ENCODE results near the gene HSF5. TPM values are rescaled to one million over a fixed set of nuclear protein-coding genes. Genes with fewer than 3 reads are reported as not detected.

HSF5 gene
- polyA plus RNA-seq, 3 donors = 0.07 TPM; not detected in 2

- no peak for TF ChIP-seq CTCF (IDR thresholded peaks at IDR 0.05)
Measured at GRCh38 chr17:58413684-58414083, 74.5 kb downstream of the HSF5 start.

GRCh38 chr17:58412961-58413586, 75.1 kb downstream of the HSF5 start:
- intact Hi-C loops (cut with micrococcal nuclease) = no loop called here
- no peak overlapping the region for H3K27ac Mint-ChIP-seq
- H3K79me2 ChIP-seq (ENCODE audit: insufficient read depth, low read length) = no peaks in the 10 kb centered on the region

More at GRCh38 chr17:58413684-58414083, 74.5 kb downstream of the HSF5 start:
- Histone ChIP-seq H2AFZ (ENCODE audit: insufficient read depth, low read depth, low read length, poor library complexity, severe bottlenecking) (no peak overlapping the region), H3K27ac (ENCODE audit: low read depth in 1 of 2, low read length in 2 of 2) (no peak overlapping the region), H3K79me2 (ENCODE audit: insufficient read depth, low read length) (no peaks in the 10 kb centered on the region), H3K9ac (ENCODE audit: insufficient read depth, low read length, poor library complexity, severe bottlenecking) (no peak overlapping the region), H3K27me3 (ENCODE audit: control insufficient read depth in 2 of 2, insufficient read depth in 2 of 2, low read length in 2 of 2) (no peaks in the 10 kb centered on the region), H3K36me3 (replicated peaks in 1 of 2; ENCODE audit: control insufficient read depth in 1 of 2, insufficient read depth in 2 of 2, low read length in 2 of 2) (no peaks in the 10 kb centered on the region), H3K9me3 (replicated peaks in 1 of 2; ENCODE audit: control insufficient read depth in 1 of 2, insufficient read depth in 1 of 2, low read length in 2 of 2) (no peaks in the 10 kb centered on the region), H3K4me2 (replicated peaks; ENCODE audit: extremely low read depth, low read length, poor library complexity, severe bottlenecking) (no peak overlapping the region), H3K4me1 (ENCODE audit: control insufficient read depth in 1 of 2, insufficient read depth in 2 of 2, low read length in 2 of 2) (peaks cover 4 to 6% of the 10 kb centered on the region in 2 donors), H3K4me3 (replicated peaks in 1 of 3; ENCODE audit: low read depth in 2 of 3, low read length in 3 of 3) (no peak overlapping the region), H4K20me1 (ENCODE audit: insufficient read depth, low read length) (no peaks in the 10 kb centered on the region)
- peaks cover 7% of the 10 kb centered on the region for H3K4me1 Mint-ChIP-seq
- intact Hi-C loops (cut with micrococcal nuclease) = no loop called here
- H3K27me3 Mint-ChIP-seq (ENCODE audit: low read depth in 3 of 3) = peaks cover 4 to 7% (median 5%) of the 10 kb centered on the region in 3 donors
- H3K27ac Mint-ChIP-seq = no peak overlapping the region
- H3K36me3 Mint-ChIP-seq = no peaks in the 10 kb centered on the region
- no peak for DNase-seq
- no peak overlapping the region for H3K4me3 Mint-ChIP-seq
- H3K9me3 Mint-ChIP-seq = no peaks in the 10 kb centered on the region
- 85% methylated on average over 2 of the region's 2 CpGs for WGBS (ENCODE audit: insufficient coverage)

More at GRCh38 chr17:58412961-58413586, 75.1 kb downstream of the HSF5 start:
- no peaks in the 10 kb centered on the region for H3K36me3 Mint-ChIP-seq
- no CpG with 5 or more reads among the region's 3 CpGs for WGBS (ENCODE audit: insufficient coverage)
- Histone ChIP-seq H3K27ac (ENCODE audit: low read depth in 1 of 2, low read length in 2 of 2) (no peak overlapping the region), H3K4me1 (ENCODE audit: control insufficient read depth in 1 of 2, insufficient read depth in 2 of 2, low read length in 2 of 2) (peaks cover 4 to 6% of the 10 kb centered on the region in 2 donors), H4K20me1 (ENCODE audit: insufficient read depth, low read length) (no peaks in the 10 kb centered on the region), H2AFZ (ENCODE audit: insufficient read depth, low read depth, low read length, poor library complexity, severe bottlenecking) (no peak overlapping the region), H3K9me3 (replicated peaks in 1 of 2; ENCODE audit: control insufficient read depth in 1 of 2, insufficient read depth in 1 of 2, low read length in 2 of 2) (no peaks in the 10 kb centered on the region), H3K9ac (ENCODE audit: insufficient read depth, low read length, poor library complexity, severe bottlenecking) (no peak overlapping the region), H3K4me3 (replicated peaks in 1 of 3; ENCODE audit: low read depth in 2 of 3, low read length in 3 of 3) (no peak overlapping the region), H3K4me2 (replicated peaks; ENCODE audit: extremely low read depth, low read length, poor library complexity, severe bottlenecking) (no peak overlapping the region), H3K36me3 (replicated peaks in 1 of 2; ENCODE audit: control insufficient read depth in 1 of 2, insufficient read depth in 2 of 2, low read length in 2 of 2) (no peaks in the 10 kb centered on the region), H3K27me3 (ENCODE audit: control insufficient read depth in 2 of 2, insufficient read depth in 2 of 2, low read length in 2 of 2) (no peaks in the 10 kb centered on the region)
- H3K9me3 Mint-ChIP-seq = no peaks in the 10 kb centered on the region
- no peak for DNase-seq
- H3K4me1 Mint-ChIP-seq = peaks cover 7% of the 10 kb centered on the region
- H3K27me3 Mint-ChIP-seq (ENCODE audit: low read depth in 3 of 3) = peaks cover 4 to 7% (median 5%) of the 10 kb centered on the region in 3 donors
- TF ChIP-seq CTCF (IDR thresholded peaks at IDR 0.05) = no peak
- no peak overlapping the region for H3K4me3 Mint-ChIP-seq

All from CD14-positive monocyte (primary cell).